Measurements from ENCODE around the gene NNMT.

GRCh38 chr11:114317787-114318137, 21.6 kb downstream of the NNMT start:
- TF ChIP-seq CTCF (IDR thresholded peaks at IDR 0.05) (peak; percentile 12 to 55 (median 22)), POLR2A (IDR thresholded peaks at IDR 0.05) (no peak)
